GM19395 (cell line): Measurements from ENCODE around the gene IRF2.
"Not testable (repeated sequence)": the region's sequence is repeated elsewhere in the genome, so short reads cannot be mapped to it uniquely, and the experiment has no call there.

Experiments
- ATAC-seq: cut with Tn5 transposase; IDR thresholded peaks from one replicate; pipeline ENCODE4 v1.9.1; 2021; ENCODE audit warnings: mild to moderate bottlenecking, moderate library complexity; ENCODE audit not compliant: unreplicated experiment

IRF2 gene

GRCh38 chr4:184349283-184350039, 124.9 kb downstream of the IRF2 start:
- no peak for ATAC-seq

- ATAC-seq, result no peak
Observed at GRCh38 chr4:184348311-184349233, 125.8 kb downstream of the IRF2 start.

GRCh38 chr4:184347251-184348239, 126.8 kb downstream of the IRF2 start:
- ATAC-seq, result peak; percentile 76

- ATAC-seq, result no peak
Observed at GRCh38 chr4:184346682-184347081, 127.7 kb downstream of the IRF2 start.

GRCh38 chr4:184346273-184346672, 128.1 kb downstream of the IRF2 start:
- not testable (repeated sequence) for ATAC-seq

- ATAC-seq, result no peak
Observed at GRCh38 chr4:184345573-184345922, 128.8 kb downstream of the IRF2 start.

GRCh38 chr4:184344899-184345572, 129.3 kb downstream of the IRF2 start:
- no peak for ATAC-seq

- ATAC-seq, result no peak
Observed at GRCh38 chr4:184344435-184344834, 129.9 kb downstream of the IRF2 start.

- peak; percentile 50 for ATAC-seq
Observed at GRCh38 chr4:184343502-184344177, 130.7 kb downstream of the IRF2 start.

GRCh38 chr4:184342857-184343237, 131.5 kb downstream of the IRF2 start:
- ATAC-seq, result not testable (repeated sequence)

- no peak for ATAC-seq
Observed at GRCh38 chr4:184342167-184342856, 132.0 kb downstream of the IRF2 start.

GRCh38 chr4:184339398-184340193, 134.8 kb downstream of the IRF2 start:
- not testable (repeated sequence) for ATAC-seq

- no peak for ATAC-seq
Observed at GRCh38 chr4:184337907-184338306, 136.4 kb downstream of the IRF2 start.
